AML-193 (cell line): ENCODE results near the gene CLDN2.
"Not testable (repeated sequence)": the region's sequence is repeated elsewhere in the genome, so short reads cannot be mapped to it uniquely, and the experiment has no call there.

Source experiments
- DNase-seq, 2 experiments: peaks; one replicate each; lab custom pipeline; 2025; lab: John Stamatoyannopoulos, UW

The CLDN2 gene

DNA sequence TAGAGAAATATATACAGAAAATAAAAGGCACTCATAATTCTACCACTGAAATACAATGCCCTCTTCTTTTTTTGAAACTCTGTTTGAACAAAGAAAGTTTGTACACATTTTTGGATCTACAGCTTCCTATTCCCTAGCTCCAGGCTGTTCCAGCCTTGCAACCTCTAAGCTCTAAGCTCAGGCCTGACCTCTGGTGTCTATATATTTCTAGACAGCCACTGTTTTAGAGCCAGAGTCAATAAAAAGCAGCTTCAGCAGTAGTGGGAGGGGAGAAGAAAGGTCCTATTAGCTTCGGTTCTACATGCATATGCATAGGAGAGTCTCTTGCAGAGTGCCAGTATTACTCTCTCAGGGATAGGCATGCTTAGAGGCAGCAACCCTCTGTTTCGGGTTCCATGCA is 39.7 kb downstream of the CLDN2 start:
- DNase-seq: no peak

DNA sequence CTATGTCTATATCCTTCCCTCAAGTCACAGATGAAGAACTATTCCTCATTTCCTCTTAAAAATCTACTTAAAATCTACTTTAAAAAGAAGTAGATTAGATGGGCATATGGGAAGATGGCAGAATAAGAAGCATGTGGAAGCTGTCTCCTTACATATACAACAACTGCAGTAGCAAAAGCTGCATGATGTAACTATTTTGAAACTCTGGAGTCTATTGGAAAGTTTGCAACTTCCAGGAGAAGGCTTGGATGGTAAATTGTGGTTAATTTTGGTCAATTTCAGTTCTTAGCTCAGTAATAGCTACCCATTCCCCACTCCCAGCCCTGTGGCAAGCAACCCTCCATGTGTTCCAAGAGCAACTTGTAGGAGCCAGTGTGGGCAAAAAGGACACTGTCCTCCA is 42.9 kb downstream of the CLDN2 start:
- no peak for DNase-seq

DNA sequence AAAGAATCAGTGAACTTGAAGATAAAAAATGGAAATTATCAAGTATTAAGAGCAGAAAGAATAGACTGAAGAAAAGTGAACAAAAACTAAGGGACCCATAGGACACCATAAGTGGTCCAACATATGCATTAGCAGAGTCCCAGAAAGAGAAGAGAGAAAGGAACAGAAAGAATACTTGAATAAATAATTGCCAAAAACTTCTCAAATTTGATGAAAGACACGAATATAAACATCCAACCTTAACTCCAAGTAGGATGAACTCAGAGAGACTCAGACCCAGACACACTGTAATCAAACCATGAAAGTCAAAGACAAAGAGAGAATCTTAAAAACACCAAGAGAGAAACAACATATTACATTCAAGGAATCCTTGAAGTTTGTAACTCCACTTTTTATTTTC is 44.1 kb downstream of the CLDN2 start:
- DNase-seq: no peak

DNA sequence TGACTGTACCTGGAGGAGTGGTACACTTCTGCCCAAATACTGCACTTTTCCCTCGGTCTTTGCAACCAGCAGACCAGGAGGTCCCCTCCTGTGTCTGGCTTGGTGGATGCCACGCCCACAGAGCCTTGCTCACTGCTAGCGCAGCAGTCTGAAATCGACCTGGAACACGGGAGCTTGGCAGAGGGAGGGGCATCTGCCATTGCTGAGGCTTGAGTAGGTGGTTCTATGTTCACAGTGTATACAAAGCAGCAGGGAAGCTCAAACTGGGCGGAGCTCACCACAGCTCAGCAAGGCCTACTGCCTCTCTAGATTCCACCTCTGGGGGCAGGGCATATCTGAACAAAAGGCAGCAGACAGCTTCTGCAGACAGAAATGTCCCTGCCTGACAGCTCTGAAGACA is 46.3 kb downstream of the CLDN2 start:
- not testable (repeated sequence) for DNase-seq

DNA sequence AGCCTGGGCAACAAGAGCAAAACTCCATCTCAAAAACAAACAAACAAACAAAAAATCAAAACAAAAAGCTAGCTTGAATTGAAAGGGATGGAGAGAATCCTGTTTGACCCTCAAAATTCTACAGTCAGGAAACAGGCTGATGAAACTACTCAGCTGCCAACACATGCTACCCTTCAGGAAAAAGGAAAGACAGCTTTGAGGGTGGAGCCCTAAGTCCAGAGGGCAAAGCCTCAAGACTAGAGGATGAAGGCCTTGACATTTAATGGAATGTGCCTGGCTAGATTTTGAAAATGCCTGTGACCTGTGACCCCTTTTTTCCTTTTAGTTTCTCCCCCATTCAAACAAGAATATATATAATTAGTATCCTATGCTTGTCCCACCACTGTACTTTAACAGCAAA is 52.7 kb downstream of the CLDN2 start:
- DNase-seq: no peak

DNA sequence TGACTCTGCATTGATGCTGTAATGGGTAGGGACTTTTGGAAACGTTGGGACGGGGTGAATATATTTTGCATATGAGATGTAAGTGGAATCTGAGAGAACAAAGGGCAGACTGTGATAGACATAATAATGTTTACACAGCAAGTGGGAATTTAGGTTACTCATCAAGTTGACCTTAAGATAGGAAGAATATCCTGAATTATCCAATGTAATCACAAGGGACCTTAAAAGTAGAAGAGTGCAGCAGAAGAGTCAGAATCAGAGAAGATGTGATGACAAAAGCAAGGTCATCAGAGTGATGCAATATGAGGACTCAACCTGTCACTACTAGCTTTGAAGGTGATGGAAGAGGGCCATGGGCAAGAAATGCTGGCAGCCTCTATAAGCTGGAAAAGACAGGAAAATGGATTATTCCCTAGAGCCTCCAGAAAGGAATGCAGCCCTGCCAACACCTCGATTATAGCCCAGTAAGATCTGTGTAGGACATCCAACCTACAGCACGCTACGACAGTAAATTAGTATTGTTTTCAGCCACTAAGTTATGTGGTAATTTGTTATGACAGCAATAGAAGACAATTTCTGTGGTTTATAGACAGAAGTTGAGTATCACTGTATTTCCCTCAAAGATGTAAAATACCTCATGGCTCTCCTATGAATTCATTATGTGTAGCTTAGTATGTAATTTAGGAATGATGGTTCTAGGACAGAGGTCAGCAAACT is 53.4 kb downstream of the CLDN2 start:
- DNase-seq: no peak

DNA sequence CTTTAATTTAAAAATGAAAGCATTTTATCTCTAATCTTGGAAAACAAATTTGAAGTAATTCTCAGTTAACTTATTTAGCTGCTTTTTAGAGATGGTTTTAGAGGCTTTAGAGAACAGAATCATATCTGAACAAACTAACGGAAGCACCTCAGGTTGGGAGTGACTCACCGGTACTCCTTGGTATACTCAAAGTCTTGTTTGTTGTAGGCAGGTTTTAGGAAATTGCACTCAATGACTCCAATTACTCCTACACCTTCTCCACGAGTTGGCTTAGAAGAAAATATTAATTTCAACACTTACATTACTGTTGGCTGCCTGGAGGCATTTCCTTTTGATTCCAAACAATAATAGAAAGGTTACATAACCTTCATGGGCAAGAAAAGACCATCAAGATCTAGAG is 56.2 kb downstream of the CLDN2 start:
- no peak for DNase-seq
